Neural cell (in vitro differentiated cells): ENCODE results near the gene TM2D3. TPM values are rescaled to one million over a fixed set of nuclear protein-coding genes. Genes with fewer than 3 reads are reported as not detected.

Experiments used
- H2AFZ ChIP-seq: fragments of 200-600, 300-800 bp; sonication (generic), shearing (Covaris generic); 2 replicates; pipeline ENCODE4 v1.6.0; 2014; ENCODE audit warnings: low read depth, mild to moderate bottlenecking, antibody characterized with exemption, low read length, moderate library complexity
- H3F3A ChIP-seq: fragments of 200-600 bp; shearing (Covaris generic); 2 replicates; pipeline ENCODE4 v1.6.1; 2016; ENCODE audit warnings: mild to moderate bottlenecking, moderate library complexity, mixed read lengths, antibody characterized with exemption, low read length; ENCODE audit not compliant: insufficient read depth, poor library complexity, severe bottlenecking
- H3K27ac ChIP-seq: fragments of 200-600, 300-800 bp; sonication (generic), shearing (Covaris generic); 2 replicates; pipeline ENCODE4 v1.5.1; 2014; ENCODE audit warnings: mild to moderate bottlenecking, low read length, moderate library complexity
- H3K27me3 ChIP-seq: fragments of 300-800, 200-600 bp; sonication (generic), shearing (Covaris generic); 2 replicates; pipeline ENCODE4 v1.6.0; 2014; ENCODE audit warnings: mild to moderate bottlenecking, low read depth, low read length, moderate library complexity; ENCODE audit not compliant: insufficient read depth
- H3K36me3 ChIP-seq: fragments of 300-800, 200-600 bp; sonication (generic), shearing (Covaris generic); 2 replicates; pipeline ENCODE4 v1.5.1; 2014; ENCODE audit warnings: mild to moderate bottlenecking, antibody characterized with exemption, low read length, moderate library complexity; ENCODE audit not compliant: insufficient read depth
- H3K4me2 ChIP-seq: fragments of 300-800, 200-600 bp; sonication (generic), shearing (Covaris generic); 2 replicates; pipeline ENCODE4 v1.6.0; 2014; ENCODE audit warnings: mild to moderate bottlenecking, low read length
- H3K4me3 ChIP-seq: fragments of 300-800, 200-600 bp; sonication (generic), shearing (Covaris generic); 2 replicates; pipeline ENCODE4 v1.5.1; 2014; ENCODE audit warnings: mild to moderate bottlenecking, low read length, moderate library complexity
- H3K79me2 ChIP-seq: fragments of 200-600 bp; shearing (Covaris generic); replicated peaks from 2 replicates; pipeline ENCODE4 v1.6.0; 2014; ENCODE audit warnings: mild to moderate bottlenecking, low read length, moderate library complexity; ENCODE audit not compliant: insufficient read depth
- H3K9ac ChIP-seq: fragments of 300-800, 200-600 bp; sonication (generic), shearing (Covaris generic); 2 replicates; pipeline ENCODE4 v1.6.1; 2016; ENCODE audit warnings: mild to moderate bottlenecking, low read length, mixed read lengths
- H3K9me2 ChIP-seq: fragments of 200-600 bp; shearing (Covaris generic); 2 replicates; pipeline ENCODE4 v1.6.1; 2016; ENCODE audit warnings: mild to moderate bottlenecking, low read length, mixed read lengths; ENCODE audit not compliant: insufficient read depth
- H3K9me3 ChIP-seq: fragments of 200-600, 300-800 bp; sonication (generic), shearing (Covaris generic); 2 replicates; pipeline ENCODE4 v1.6.1; 2016; ENCODE audit warnings: mild to moderate bottlenecking, mixed run types, low read length, moderate library complexity, mixed read lengths
- H4K20me1 ChIP-seq: fragments of 200-600 bp; shearing (Covaris generic); 2 replicates; pipeline ENCODE4 v1.6.1; 2016; ENCODE audit warnings: mild to moderate bottlenecking, mixed run types; ENCODE audit not compliant: insufficient read depth
- CTCF ChIP-seq: fragments of 450-650 bp; IDR thresholded peaks from 2 replicates; pipeline ENCODE4 v1.5.1; 2014; ENCODE audit warnings: antibody characterized with exemption, mild to moderate bottlenecking, moderate library complexity; ENCODE audit not compliant: poor library complexity, severe bottlenecking
- EP300 ChIP-seq: fragments of 450-650 bp; conservative IDR thresholded peaks from 2 replicates; pipeline ENCODE4 v1.6.1; 2014; ENCODE audit warnings: antibody characterized with exemption, mild to moderate bottlenecking, moderate library complexity; ENCODE audit not compliant: poor library complexity, severe bottlenecking
- EZH2 ChIP-seq: fragments of 200-600, 300-800 bp; shearing (Covaris generic), sonication (generic); IDR thresholded peaks from 2 replicates; pipeline ENCODE4 v1.6.1; 2014; ENCODE audit warnings: antibody characterized with exemption, low read length, borderline replicate concordance, mild to moderate bottlenecking; ENCODE audit not compliant: insufficient read depth, poor library complexity, severe bottlenecking
- MXI1 ChIP-seq: fragments of 450-650 bp; conservative IDR thresholded peaks from 2 replicates; pipeline ENCODE4 v1.6.1; 2014; ENCODE audit warnings: antibody characterized with exemption, mild to moderate bottlenecking; ENCODE audit not compliant: poor library complexity, severe bottlenecking
- POLR2AphosphoS5 ChIP-seq: IDR thresholded peaks from 2 replicates; pipeline ENCODE4 v1.6.1; 2012
- RAD21 ChIP-seq: fragments of 450-650 bp; conservative IDR thresholded peaks from 2 replicates; pipeline ENCODE4 v1.6.1; 2014; ENCODE audit warnings: antibody characterized with exemption, mild to moderate bottlenecking, moderate library complexity
- SMC3 ChIP-seq: fragments of 450-650 bp; conservative IDR thresholded peaks from 2 replicates; pipeline ENCODE4 v1.6.1; 2014; ENCODE audit warnings: antibody characterized with exemption, mild to moderate bottlenecking, moderate library complexity; ENCODE audit not compliant: poor library complexity
- TAF1 ChIP-seq: IDR thresholded peaks from 2 replicates; pipeline ENCODE4 v1.6.1; 2012; ENCODE audit warnings: low read depth
- polyA plus RNA-seq: library from polyadenylated mRNA; depleted of rRNA; stranded (reverse); fragments of >200 nt; gene quantifications from 2 replicates; pipeline ENCODE4 v1.2.3, GENCODE V29; 2014
- small RNA-seq, 3 experiments: library from RNA; depleted of rRNA; stranded (forward); fragments of <200 nt; gene quantifications; one replicate each; pipeline ENCODE3, GENCODE V24; 2012
- TF ChIP-seq, protein P1 (sequence below): IDR thresholded peaks from 2 replicates; pipeline ENCODE4 v1.6.1; 2012; ENCODE audit warnings: borderline replicate concordance

Gene TM2D3
- polyA plus RNA-seq, 1 donor from 2014 or later = 343 TPM

- H3K36me3 ChIP-seq = no peaks in the 10 kb centered on the region
- no peaks in the 10 kb centered on the region for H3K9me3 ChIP-seq
- TF ChIP-seq POLR2AphosphoS5 = no peak
- no peak for TF ChIP-seq RAD21
- TF ChIP-seq EZH2 = no peak
- TF ChIP-seq EP300 = no peak
- TF ChIP-seq, protein P1, sequence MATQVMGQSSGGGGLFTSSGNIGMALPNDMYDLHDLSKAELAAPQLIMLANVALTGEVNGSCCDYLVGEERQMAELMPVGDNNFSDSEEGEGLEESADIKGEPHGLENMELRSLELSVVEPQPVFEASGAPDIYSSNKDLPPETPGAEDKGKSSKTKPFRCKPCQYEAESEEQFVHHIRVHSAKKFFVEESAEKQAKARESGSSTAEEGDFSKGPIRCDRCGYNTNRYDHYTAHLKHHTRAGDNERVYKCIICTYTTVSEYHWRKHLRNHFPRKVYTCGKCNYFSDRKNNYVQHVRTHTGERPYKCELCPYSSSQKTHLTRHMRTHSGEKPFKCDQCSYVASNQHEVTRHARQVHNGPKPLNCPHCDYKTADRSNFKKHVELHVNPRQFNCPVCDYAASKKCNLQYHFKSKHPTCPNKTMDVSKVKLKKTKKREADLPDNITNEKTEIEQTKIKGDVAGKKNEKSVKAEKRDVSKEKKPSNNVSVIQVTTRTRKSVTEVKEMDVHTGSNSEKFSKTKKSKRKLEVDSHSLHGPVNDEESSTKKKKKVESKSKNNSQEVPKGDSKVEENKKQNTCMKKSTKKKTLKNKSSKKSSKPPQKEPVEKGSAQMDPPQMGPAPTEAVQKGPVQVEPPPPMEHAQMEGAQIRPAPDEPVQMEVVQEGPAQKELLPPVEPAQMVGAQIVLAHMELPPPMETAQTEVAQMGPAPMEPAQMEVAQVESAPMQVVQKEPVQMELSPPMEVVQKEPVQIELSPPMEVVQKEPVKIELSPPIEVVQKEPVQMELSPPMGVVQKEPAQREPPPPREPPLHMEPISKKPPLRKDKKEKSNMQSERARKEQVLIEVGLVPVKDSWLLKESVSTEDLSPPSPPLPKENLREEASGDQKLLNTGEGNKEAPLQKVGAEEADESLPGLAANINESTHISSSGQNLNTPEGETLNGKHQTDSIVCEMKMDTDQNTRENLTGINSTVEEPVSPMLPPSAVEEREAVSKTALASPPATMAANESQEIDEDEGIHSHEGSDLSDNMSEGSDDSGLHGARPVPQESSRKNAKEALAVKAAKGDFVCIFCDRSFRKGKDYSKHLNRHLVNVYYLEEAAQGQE = no peak
- no peak for TF ChIP-seq MXI1
- no peak for TF ChIP-seq SMC3
- no peak for TF ChIP-seq CTCF
- TF ChIP-seq TAF1 = no peak
- H3K4me3 ChIP-seq = no peak overlapping the region
- no peaks in the 10 kb centered on the region for H3K27me3 ChIP-seq
- no peaks in the 10 kb centered on the region for H3K9me2 ChIP-seq
- H3F3A ChIP-seq = no peaks in the 10 kb centered on the region
- no peaks in the 10 kb centered on the region for H4K20me1 ChIP-seq
- no peak overlapping the region for H3K4me2 ChIP-seq
- H3K9ac ChIP-seq = no peak overlapping the region
- no peaks in the 10 kb centered on the region for H3K79me2 ChIP-seq
- H2AFZ ChIP-seq = no peak overlapping the region
- H3K27ac ChIP-seq = no peak overlapping the region
Observed at GRCh38 chr15:101596633-101597032, 55.5 kb downstream of the TM2D3 start.

Small RNA genes within 50 kb of the gene (small RNA-seq; reads per million reads assigned to genes)
- 0 reads per million in 3 experiments for gene RNU6-807P

Other genes with a start within 250 kb of the TM2D3 start
- 1.1 and 1.4 TPM in 2 replicates for gene PCSK6, start 162.7 kb downstream of the TM2D3 start, polyA plus RNA-seq
- gene TARS3, start 72.1 kb upstream of the TM2D3 start, polyA plus RNA-seq = 22.1 and 27.1 TPM in 2 replicates
- gene OR4F6, start 151.1 kb upstream of the TM2D3 start, polyA plus RNA-seq = not detected in 2 replicates
- gene OR4F15, start 159.8 kb upstream of the TM2D3 start, polyA plus RNA-seq = not detected in 2 replicates